22Rv1 (cell line): ENCODE measurements around the gene CCDC142.

Experiments
- CTCF ChIP-seq: fragments of 450-650 bp; IDR thresholded peaks from 2 replicates; pipeline ENCODE4 v1.5.1; 2017; ENCODE audit warnings: mild to moderate bottlenecking
- ZFX ChIP-seq: fragments of 450-650 bp; IDR thresholded peaks from 2 replicates; pipeline ENCODE4 v1.6.1; 2017; ENCODE audit warnings: antibody characterized with exemption, borderline replicate concordance

- TF ChIP-seq CTCF, result 0 out of 2 replicates have a peak, but pooled peaks have one; percentile 1
- no peak for TF ChIP-seq ZFX
Observed at GRCh38 chr2:74457549-74458131, 25.2 kb downstream of the CCDC142 start.
